ENCODE data around the gene MYL5. TPM values are rescaled to one million over a fixed set of nuclear protein-coding genes. Genes with fewer than 3 reads are reported as not detected.
A peak's percentile ranks its signal among the peaks of the same experiment; 100 is the strongest.

Gene MYL5
- total RNA-seq, 1 experiment from 2014 or later, result 8.5 TPM

GRCh38 chr4:714087-714486, 39.7 kb downstream of the MYL5 start:
- no peak overlapping the region for H3K27ac Mint-ChIP-seq (ENCODE audit: unreplicated experiment)
- CTCF ChIA-PET, result no interaction called here
- intact Hi-C loops (cut with micrococcal nuclease; ENCODE audit: unreplicated experiment), result no loop called here

GRCh38 chr4:717601-718320, 43.4 kb downstream of the MYL5 start:
- intact Hi-C loops (cut with micrococcal nuclease; ENCODE audit: unreplicated experiment), result no loop called here
- CTCF ChIA-PET, result no interaction called here
- Mint-ChIP-seq H3K27ac (ENCODE audit: unreplicated experiment) (no peak overlapping the region), H3K4me1 (ENCODE audit: low read depth, unreplicated experiment) (no peaks in the 10 kb centered on the region), H3K27me3 (ENCODE audit: unreplicated experiment) (no peaks in the 10 kb centered on the region), H3K9me3 (ENCODE audit: low read depth, unreplicated experiment) (peaks cover 2% of the 10 kb centered on the region), H3K36me3 (ENCODE audit: insufficient read depth, unreplicated experiment) (peaks cover 29% of the 10 kb centered on the region), H3K4me3 (ENCODE audit: low read depth, unreplicated experiment) (no peak overlapping the region)
- BruUV-seq (replicated peaks), result no TSS peak
- no peak for DNase-seq
- no peak for TF ChIP-seq CTCF (IDR thresholded peaks at IDR 0.05; ENCODE audit: unreplicated experiment)

More at GRCh38 chr4:714087-714486, 39.7 kb downstream of the MYL5 start:
- no peak overlapping the region for H3K4me3 Mint-ChIP-seq (ENCODE audit: low read depth, unreplicated experiment)
- no peak for TF ChIP-seq CTCF (IDR thresholded peaks at IDR 0.05; ENCODE audit: unreplicated experiment)
- BruUV-seq (replicated peaks), result no TSS peak
- H3K36me3 Mint-ChIP-seq (ENCODE audit: insufficient read depth, unreplicated experiment), result peaks cover 16% of the 10 kb centered on the region
- H3K4me1 Mint-ChIP-seq (ENCODE audit: low read depth, unreplicated experiment), result no peaks in the 10 kb centered on the region
- no peaks in the 10 kb centered on the region for H3K9me3 Mint-ChIP-seq (ENCODE audit: low read depth, unreplicated experiment)
- H3K27me3 Mint-ChIP-seq (ENCODE audit: unreplicated experiment), result no peaks in the 10 kb centered on the region
- no peak for DNase-seq

DNA sequence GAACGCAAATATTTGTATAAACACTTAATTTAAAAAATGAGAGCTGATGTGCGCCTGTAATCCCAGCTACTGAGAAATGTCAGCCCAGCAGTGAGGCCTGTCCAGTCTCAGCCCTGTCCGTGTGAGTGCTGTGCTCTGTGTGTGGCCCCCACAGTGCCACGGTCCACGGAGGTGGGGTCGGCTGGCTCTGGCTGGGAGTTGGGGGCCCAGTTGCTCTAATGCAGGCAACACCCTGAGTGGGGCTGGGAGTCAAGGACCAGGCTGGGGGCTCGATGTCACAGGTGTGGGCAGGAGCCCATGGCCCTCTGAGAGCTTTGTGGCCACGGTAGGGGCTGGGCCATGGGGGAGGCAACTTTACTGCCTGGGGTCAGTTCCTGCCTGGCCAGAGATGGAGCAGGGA, 44.1 kb downstream of the MYL5 start:
- intact Hi-C loops (cut with micrococcal nuclease; ENCODE audit: unreplicated experiment), result no loop called here
- CTCF ChIA-PET, result no interaction called here
- no peak for TF ChIP-seq CTCF (IDR thresholded peaks at IDR 0.05; ENCODE audit: unreplicated experiment)

DNA sequence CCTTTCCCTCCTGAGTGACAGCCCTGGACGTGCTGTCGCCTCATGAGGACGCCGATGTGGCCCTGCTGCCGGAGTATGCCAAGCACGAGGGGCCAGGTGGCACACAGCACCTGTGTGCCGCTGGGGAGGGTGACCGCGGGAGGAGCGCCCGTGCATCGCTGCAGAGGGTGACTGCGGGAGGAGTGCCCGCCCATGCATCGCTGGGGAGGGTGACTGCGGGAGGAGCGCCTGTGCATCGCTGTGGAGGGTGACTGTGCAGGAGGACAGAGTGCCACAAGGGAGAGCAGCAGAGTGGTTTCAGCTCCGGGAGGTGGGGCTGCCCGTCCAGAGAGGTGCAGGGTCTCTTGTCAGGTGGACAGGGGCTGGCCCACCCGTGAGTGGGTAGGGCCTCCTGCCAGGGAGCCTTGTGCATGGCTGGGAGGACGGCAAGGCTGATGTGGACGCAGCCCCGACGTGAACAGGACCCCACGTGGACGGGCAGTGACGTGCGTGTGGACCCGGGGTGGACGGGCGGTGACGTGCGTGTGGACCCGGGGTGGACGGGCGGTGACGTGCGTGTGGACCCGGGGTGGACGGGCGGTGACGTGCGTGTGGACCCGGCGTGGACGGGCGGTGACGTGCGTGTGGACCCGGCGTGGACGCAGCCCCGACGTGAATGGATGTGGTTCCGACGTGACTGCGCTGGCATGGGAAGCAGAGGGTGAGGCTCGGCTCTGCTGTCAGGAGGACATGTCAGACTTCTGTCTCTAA, 45.9 kb downstream of the MYL5 start:
- BruUV-seq (replicated peaks), result no TSS peak
- intact Hi-C loops (cut with micrococcal nuclease; ENCODE audit: unreplicated experiment), result no loop called here
- Mint-ChIP-seq H3K4me1 (ENCODE audit: low read depth, unreplicated experiment) (no peaks in the 10 kb centered on the region), H3K27me3 (ENCODE audit: unreplicated experiment) (no peaks in the 10 kb centered on the region), H3K27ac (ENCODE audit: unreplicated experiment) (no peak overlapping the region), H3K9me3 (ENCODE audit: low read depth, unreplicated experiment) (peaks cover 2% of the 10 kb centered on the region), H3K36me3 (ENCODE audit: insufficient read depth, unreplicated experiment) (peaks cover 37% of the 10 kb centered on the region), H3K4me3 (ENCODE audit: low read depth, unreplicated experiment) (peak overlapping the region; percentile 40)
- CTCF ChIA-PET, result no interaction called here
- no peak for TF ChIP-seq CTCF (IDR thresholded peaks at IDR 0.05; ENCODE audit: unreplicated experiment)
- no peak for DNase-seq

More for the DNA sequence above, 44.1 kb downstream of the MYL5 start:
- Mint-ChIP-seq H3K36me3 (ENCODE audit: insufficient read depth, unreplicated experiment) (peaks cover 34% of the 10 kb centered on the region), H3K4me3 (ENCODE audit: low read depth, unreplicated experiment) (no peak overlapping the region), H3K27ac (ENCODE audit: unreplicated experiment) (no peak overlapping the region), H3K4me1 (ENCODE audit: low read depth, unreplicated experiment) (no peaks in the 10 kb centered on the region), H3K9me3 (ENCODE audit: low read depth, unreplicated experiment) (peaks cover 2% of the 10 kb centered on the region), H3K27me3 (ENCODE audit: unreplicated experiment) (no peaks in the 10 kb centered on the region)
- no peak for DNase-seq
- no TSS peak for BruUV-seq (replicated peaks)

Data from Calu3 (cell line).